Posterior cingulate gyrus (tissue), 11 donors: ENCODE results near the gene GPSM1.

Source experiments
- DNase-seq, 10 donors: peaks; one replicate each; pipeline versions ENCODE4 v3.0.0 to v3.0.0-alpha.2; 2020 to 2021; ENCODE audit warnings: mixed read lengths in 3 of 10
- intact Hi-C: fragments of 100-400 bp; cut with DNase I; formaldehyde crosslinking; loops from one replicate; pipeline ENCODE4 v1.15.1; 2023

Gene GPSM1

GRCh38 chr9:136381966-136382513, 54.7 kb downstream of the GPSM1 start:
- DNase-seq, result no peak
- intact Hi-C loops, result no loop called here

DNA sequence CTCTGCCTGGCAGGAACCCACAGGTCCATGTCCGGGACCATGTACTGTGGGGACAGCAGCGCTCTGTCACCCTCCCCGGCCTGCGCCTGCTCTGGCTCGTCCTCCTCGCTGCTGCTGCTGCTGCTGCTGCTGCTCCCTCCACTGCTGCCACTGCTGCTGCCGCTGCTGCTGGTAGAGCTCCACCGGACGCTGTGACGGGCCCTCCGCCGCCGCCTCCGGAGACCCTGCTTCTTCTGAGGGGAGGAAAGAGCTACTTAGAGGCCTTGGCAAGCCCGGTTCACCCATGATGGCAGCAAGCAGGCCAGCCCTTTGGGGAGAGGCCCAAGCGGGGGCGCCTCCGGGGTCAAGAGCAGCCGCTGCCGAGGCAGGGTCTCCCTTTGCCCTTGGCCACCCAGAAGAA, 56.1 kb downstream of the GPSM1 start:
- no peak for DNase-seq
- intact Hi-C loops, result no loop called here

DNA sequence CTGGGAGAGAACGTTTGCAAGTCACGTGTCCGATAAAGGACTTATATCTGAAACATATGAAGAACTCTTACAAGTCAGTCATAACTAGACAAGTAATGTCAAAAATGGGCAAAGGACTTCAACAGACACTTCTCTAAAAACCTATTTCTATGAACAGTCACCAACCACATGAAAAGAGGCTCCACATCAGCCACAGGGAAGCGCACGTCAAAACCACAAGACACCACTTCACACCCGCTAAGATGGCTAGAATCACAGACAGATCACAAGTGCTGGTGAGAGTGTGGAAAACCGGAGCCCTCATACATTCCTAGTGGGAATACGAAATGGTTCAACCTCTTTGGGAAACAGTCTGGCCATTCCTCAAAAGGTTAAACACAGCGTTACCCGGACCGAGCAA, 57.7 kb downstream of the GPSM1 start:
- intact Hi-C loops, result no loop called here

GRCh38 chr9:136386018-136386417, 58.7 kb downstream of the GPSM1 start:
- no peak for DNase-seq
- intact Hi-C loops, result no loop called here

More for the DNA sequence above, 57.7 kb downstream of the GPSM1 start:
- DNase-seq, result no peak

DNA sequence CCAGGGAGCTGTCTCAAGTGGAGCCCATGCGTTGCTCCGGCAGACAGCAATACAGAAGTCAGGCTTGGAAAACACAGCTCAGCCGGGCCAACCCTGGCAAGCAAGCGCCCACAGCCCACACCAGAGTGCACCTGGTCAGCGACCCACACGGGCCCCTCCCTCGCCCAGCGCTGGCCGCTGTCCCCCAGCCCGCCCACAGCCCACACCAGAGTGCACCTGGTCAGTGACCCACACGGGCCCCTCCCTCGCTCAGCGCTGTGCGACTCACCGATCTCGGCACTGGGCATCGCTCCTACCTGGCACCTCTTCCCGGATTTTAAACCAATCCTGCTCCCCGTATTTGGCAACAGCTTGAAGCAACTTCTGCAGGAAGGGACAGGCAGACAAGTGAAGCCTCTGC, 59.9 kb downstream of the GPSM1 start:
- intact Hi-C loops, result no loop called here
- no peak for DNase-seq

GRCh38 chr9:136389396-136389795, 62.1 kb downstream of the GPSM1 start:
- DNase-seq, result no peak
- intact Hi-C loops, result no loop called here

- peak in 1 of 10 donors; percentile 68 for DNase-seq
- intact Hi-C loops, result no loop called here
Measured at GRCh38 chr9:136391737-136392537, 64.6 kb downstream of the GPSM1 start.

DNA sequence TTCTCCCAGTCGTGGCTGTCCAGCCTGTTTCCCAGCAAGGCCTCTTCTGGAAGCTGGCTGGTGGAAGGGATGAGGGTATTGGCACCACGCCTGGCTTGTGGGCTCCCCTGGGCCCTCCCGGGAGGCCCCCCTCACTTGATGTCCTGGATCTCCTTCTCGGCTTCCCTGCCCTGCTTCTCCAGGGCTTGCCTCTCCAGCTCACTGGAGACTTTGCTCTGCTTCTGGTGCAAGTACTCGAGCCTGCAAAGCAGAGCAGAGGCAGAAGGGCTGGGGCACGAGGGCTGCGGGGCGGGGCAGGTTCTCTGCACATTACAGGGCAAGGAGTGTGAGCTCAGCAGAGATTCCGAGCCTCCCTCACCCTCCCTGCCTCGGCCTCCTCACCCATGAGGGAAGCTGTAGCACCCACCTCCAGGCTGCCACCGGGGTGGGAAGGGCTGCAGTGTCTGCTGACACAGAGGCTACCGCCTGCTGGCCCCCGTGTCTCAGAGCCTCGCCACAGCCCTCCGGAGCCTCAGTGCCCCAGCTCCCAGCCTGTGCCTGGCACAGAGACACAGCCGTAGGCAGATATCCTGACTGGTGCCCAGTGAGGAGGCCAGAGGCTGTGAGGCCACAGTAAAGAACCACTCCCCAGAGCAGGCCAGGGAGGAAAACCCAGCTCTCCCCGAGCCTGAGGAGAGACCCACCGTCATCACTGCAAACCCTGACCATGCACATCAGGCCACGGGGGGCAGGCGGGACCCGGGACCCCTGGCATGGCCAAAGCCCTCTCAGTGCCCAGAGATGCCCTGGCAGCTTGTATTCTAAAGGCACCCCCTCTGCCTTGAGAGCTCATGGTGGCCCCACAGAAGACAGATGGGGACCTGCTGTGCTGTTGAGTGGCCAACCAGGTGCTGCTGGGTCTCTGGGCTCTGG, 65.5 kb downstream of the GPSM1 start:
- intact Hi-C loops, result no loop called here
- peak in 2 of 10 donors; percentile 44 to 78 for DNase-seq

DNA sequence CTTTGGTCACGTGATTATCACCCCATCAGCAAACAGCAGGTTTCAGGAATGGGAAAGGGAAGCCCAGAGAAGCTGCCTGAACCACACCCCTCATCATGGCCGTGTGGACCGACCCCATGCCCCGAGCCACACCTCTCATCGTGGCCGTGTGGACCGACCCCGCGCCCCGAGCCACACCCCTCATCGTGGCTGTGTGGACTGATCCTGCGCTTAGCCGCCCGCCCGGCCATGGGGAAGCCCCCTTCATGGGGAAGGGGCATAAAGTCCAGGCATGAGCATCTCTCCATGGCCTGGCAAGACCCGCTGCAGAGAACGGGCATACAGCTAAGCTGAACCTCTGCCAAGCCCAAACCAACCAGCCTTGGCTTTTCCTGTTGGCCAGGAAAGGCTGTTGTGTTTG, 66.2 kb downstream of the GPSM1 start:
- intact Hi-C loops, result no loop called here
- peak in 1 of 10 donors; percentile 46 for DNase-seq

- intact Hi-C loops, result no loop called here
Measured at GRCh38 chr9:136394312-136395019, 67.1 kb downstream of the GPSM1 start.

DNA sequence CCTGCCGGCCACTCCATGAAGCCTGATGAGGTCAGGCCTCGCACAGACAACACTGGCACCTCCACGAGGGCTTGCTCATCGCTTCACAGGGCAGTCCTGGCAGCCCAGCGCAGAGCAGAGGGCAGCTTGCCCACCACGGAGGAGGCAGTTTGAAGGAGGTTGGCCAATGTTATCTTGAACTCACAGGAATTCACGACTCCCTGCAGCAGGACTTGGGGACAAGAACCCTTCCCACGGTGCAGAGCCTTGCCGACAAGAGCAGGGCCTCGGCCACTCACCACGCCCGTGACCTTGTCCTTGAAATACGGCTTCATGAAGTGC, 67.6 kb downstream of the GPSM1 start:
- DNase-seq, result peak in 1 of 10 donors; percentile 57
- intact Hi-C loops, result no loop called here

More at GRCh38 chr9:136394312-136395019, 67.1 kb downstream of the GPSM1 start:
- peak in 1 of 10 donors; percentile 71 for DNase-seq

GRCh38 chr9:136395345-136396218, 68.2 kb downstream of the GPSM1 start:
- intact Hi-C loops, result no loop called here
- DNase-seq, result peak in 2 of 10 donors; percentile 62 to 77

- DNase-seq, result no peak
- intact Hi-C loops, result no loop called here
Measured at GRCh38 chr9:136396219-136396515, 68.8 kb downstream of the GPSM1 start.

GRCh38 chr9:136397643-136398042, 70.3 kb downstream of the GPSM1 start:
- intact Hi-C loops, result no loop called here
- DNase-seq, result no peak

- intact Hi-C loops, result no loop called here
- DNase-seq, result no peak
Measured at GRCh38 chr9:136398286-136398685, 70.9 kb downstream of the GPSM1 start.

- intact Hi-C loops, result loop anchor here (1.0 to 2.0 kb wide), 4 partner anchors 11 to 87 kb away; partner anchors contain the start of genes DNLZ, ENTR1, INPP5E and PMPCA
- DNase-seq, result peak in 1 of 10 donors; percentile 81
Measured at GRCh38 chr9:136399176-136400037, 72.1 kb downstream of the GPSM1 start.

DNA sequence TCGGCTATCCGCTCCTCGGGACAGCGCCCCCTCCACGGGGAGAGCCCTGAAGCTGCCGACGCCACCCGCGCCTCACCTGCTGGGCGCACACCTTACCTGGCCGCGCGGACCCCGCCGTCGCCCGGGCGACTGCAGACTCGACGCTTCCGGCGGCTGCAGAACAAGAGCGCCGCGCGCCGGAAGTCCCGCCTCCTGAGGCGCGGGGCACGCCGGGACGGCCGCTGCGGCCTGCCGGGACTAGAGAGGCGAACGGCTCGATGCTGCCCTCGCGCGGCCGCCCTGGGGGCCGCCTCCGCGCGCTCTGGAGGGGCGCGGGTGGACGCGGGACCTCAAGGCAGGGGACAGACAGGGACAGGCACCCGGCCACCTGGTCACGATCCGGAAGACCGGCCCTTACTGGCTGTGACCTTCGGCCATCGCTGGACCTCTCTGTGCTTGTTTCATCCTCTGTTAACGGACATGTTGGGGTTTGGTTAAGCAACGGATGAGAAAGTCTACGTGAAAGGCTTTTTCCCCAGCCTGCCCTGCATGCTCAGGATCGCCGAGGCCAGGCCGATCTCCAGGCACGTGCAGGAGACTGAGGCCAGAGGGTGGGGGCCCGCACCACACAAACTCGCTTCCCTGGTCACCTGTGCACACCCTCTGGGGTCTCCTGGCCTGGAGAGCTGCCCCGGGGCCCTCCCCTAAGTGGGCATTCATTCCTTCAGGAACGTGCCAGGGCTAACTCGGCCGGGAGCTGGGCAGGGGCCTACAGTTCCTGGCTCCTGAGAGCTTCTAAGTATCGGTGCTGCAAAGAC, 72.9 kb downstream of the GPSM1 start, which contains the start of gene SNAPC4:
TSS of gene SNAPC4 (minus strand) at position 133 of the 797 bp plus-strand sequence. CDS start 1,742 bp downstream, outside the sequence.
- intact Hi-C loops, result loop anchor here (1.0 to 2.0 kb wide), 4 partner anchors 10 to 87 kb away; partner anchors contain the start of genes DNLZ, ENTR1, INPP5E and PMPCA
- DNase-seq, result peak; percentile 66 to 98 (median 80)
